ENCODE measurements around the gene F2RL2. TPM values are rescaled to one million over a fixed set of nuclear protein-coding genes. Genes with fewer than 3 reads are reported as not detected.

The F2RL2 gene
- polyA plus RNA-seq, 4 donors: 0.33 to 0.69 (median 0.55) TPM

GRCh38 chr5:76586531-76586930, 36.7 kb downstream of the F2RL2 start:
- DNase-seq (ENCODE audit: low read depth in 4 of 4, low spot score in 2 of 4): no peak

- DNase-seq (ENCODE audit: low read depth in 4 of 4, low spot score in 2 of 4): no peak
These were observed 37.4 kb downstream of the F2RL2 start for GRCh38 chr5:76585783-76586217.

GRCh38 chr5:76583163-76584047, 39.8 kb downstream of the F2RL2 start:
- no peak for DNase-seq (ENCODE audit: low read depth in 4 of 4, low spot score in 2 of 4)

- no peak for DNase-seq (ENCODE audit: low read depth in 4 of 4, low spot score in 2 of 4)
These were observed 40.7 kb downstream of the F2RL2 start for GRCh38 chr5:76582230-76583162.

- no peak for DNase-seq (ENCODE audit: low read depth in 4 of 4, low spot score in 2 of 4)
These were observed 42.2 kb downstream of the F2RL2 start for GRCh38 chr5:76580981-76581380.

GRCh38 chr5:76579166-76579937, 43.9 kb downstream of the F2RL2 start:
- no peak for DNase-seq (ENCODE audit: low read depth in 4 of 4, low spot score in 2 of 4)

- no peak for DNase-seq (ENCODE audit: low read depth in 4 of 4, low spot score in 2 of 4)
These were observed 46.2 kb downstream of the F2RL2 start for GRCh38 chr5:76576996-76577395.

GRCh38 chr5:76576450-76576849, 46.8 kb downstream of the F2RL2 start:
- DNase-seq (ENCODE audit: low read depth in 4 of 4, low spot score in 2 of 4): no peak

- no peak for DNase-seq (ENCODE audit: low read depth in 4 of 4, low spot score in 2 of 4)
These were observed 51.6 kb downstream of the F2RL2 start for GRCh38 chr5:76571559-76571958.

- DNase-seq (ENCODE audit: low read depth in 4 of 4, low spot score in 2 of 4): no peak
These were observed 53.0 kb downstream of the F2RL2 start for GRCh38 chr5:76570153-76570552.

Other genes with a start within 250 kb of the F2RL2 start
- 10 to 100 TPM; 59.4 to 83.3 (median 71.7) TPM for gene IQGAP2, start 220.1 kb downstream of the F2RL2 start, polyA plus RNA-seq (ENCODE audit: insufficient read length in 4 of 4)
- 10 to 100 TPM; 54.0 to 68.6 (median 61.3) TPM for gene F2R, start 92.7 kb upstream of the F2RL2 start, polyA plus RNA-seq (ENCODE audit: insufficient read length in 4 of 4)
- 10 to 100 TPM; 30.3 to 38.5 (median 36.7) TPM for gene F2RL1, start 195.6 kb upstream of the F2RL2 start, polyA plus RNA-seq (ENCODE audit: insufficient read length in 4 of 4)
- under 1 TPM in 3 of 4 donors, not detected in 1; 0.14 to 0.33 (median 0.27) TPM for gene S100Z, start 226.6 kb upstream of the F2RL2 start, polyA plus RNA-seq (ENCODE audit: insufficient read length in 4 of 4)